ENCODE results near the gene MAP9.

DNA sequence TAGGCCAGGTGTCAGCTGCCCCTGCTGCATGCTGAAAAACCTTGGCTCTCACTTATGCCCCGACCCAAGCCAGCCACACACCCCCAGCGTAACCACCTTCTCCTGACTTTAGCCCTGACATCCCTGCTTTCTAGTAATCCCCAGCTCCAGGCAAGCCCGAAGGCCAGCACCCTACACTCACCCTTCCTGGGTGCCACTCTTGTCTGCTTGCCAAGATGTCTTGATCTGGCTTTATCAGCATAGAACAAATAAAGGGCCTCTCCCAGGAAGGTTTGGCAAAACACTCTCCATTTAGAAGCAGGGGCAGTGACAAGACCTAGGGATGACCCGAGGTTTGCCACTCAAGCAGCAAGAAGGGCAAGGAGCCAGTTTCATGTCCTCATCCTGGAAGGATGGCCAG, 6.8 kb upstream of the MAP9 start:
- TF ChIP-seq, protein P1, sequence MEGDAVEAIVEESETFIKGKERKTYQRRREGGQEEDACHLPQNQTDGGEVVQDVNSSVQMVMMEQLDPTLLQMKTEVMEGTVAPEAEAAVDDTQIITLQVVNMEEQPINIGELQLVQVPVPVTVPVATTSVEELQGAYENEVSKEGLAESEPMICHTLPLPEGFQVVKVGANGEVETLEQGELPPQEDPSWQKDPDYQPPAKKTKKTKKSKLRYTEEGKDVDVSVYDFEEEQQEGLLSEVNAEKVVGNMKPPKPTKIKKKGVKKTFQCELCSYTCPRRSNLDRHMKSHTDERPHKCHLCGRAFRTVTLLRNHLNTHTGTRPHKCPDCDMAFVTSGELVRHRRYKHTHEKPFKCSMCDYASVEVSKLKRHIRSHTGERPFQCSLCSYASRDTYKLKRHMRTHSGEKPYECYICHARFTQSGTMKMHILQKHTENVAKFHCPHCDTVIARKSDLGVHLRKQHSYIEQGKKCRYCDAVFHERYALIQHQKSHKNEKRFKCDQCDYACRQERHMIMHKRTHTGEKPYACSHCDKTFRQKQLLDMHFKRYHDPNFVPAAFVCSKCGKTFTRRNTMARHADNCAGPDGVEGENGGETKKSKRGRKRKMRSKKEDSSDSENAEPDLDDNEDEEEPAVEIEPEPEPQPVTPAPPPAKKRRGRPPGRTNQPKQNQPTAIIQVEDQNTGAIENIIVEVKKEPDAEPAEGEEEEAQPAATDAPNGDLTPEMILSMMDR (IDR thresholded peaks at IDR 0.05): no peak
- TF ChIP-seq POLR2A (IDR thresholded peaks at IDR 0.05): no peak
